Trophoblast cell (in vitro differentiated cells and primary cell): ENCODE measurements around the gene OTOG.

ENCODE experiments used
- DNase-seq, 2 donors: peaks; one replicate each; pipeline ENCODE4 v3.0.0-alpha.2; 2016
- H2AFZ ChIP-seq: 2 replicates; pipeline ENCODE4 v1.6.1; 2013; ENCODE audit warnings: low read length, moderate library complexity, mild to moderate bottlenecking; ENCODE audit not compliant: insufficient read depth, poor library complexity
- H2AK5ac ChIP-seq: 2 replicates; pipeline ENCODE4 v1.6.1; 2013; ENCODE audit warnings: mild to moderate bottlenecking, low read length
- H2BK120ac ChIP-seq: 2 replicates; pipeline ENCODE4 v1.6.1; 2013; ENCODE audit warnings: low read length, mild to moderate bottlenecking, moderate library complexity; ENCODE audit not compliant: insufficient read depth, poor library complexity
- H2BK12ac ChIP-seq: 2 replicates; pipeline ENCODE4 v1.6.1; 2013; ENCODE audit warnings: mild to moderate bottlenecking, low read length, moderate library complexity
- H2BK5ac ChIP-seq: 2 replicates; pipeline ENCODE4 v1.6.1; 2013; ENCODE audit warnings: low read length, low read depth, moderate library complexity, mild to moderate bottlenecking; ENCODE audit not compliant: poor library complexity
- H3K14ac ChIP-seq: 2 replicates; pipeline ENCODE4 v1.6.1; 2013; ENCODE audit warnings: mild to moderate bottlenecking, low read length
- H3K18ac ChIP-seq: 2 replicates; pipeline ENCODE4 v1.6.1; 2013; ENCODE audit warnings: mild to moderate bottlenecking, low read length
- H3K23ac ChIP-seq: 2 replicates; pipeline ENCODE4 v1.6.1; 2013; ENCODE audit warnings: low read length
- H3K27ac ChIP-seq: 2 replicates; pipeline ENCODE4 v1.5.1; 2013; ENCODE audit warnings: low read depth, mild to moderate bottlenecking, inconsistent platforms, low read length, moderate library complexity
- H3K27me3 ChIP-seq: 2 replicates; pipeline ENCODE4 v1.6.1; 2013; ENCODE audit warnings: inconsistent platforms, mild to moderate bottlenecking, low read length, moderate library complexity; ENCODE audit not compliant: insufficient read depth
- H3K36me3 ChIP-seq, 2 experiments: 1 replicate in 1 of 2; 2 replicates in 1 of 2; pipeline ENCODE4 v1.6.1; 2013; ENCODE audit warnings: low read length in 2 of 2, mild to moderate bottlenecking in 2 of 2, moderate library complexity in 1 of 2; ENCODE audit not compliant: insufficient read depth in 2 of 2, control insufficient read depth in 1 of 2
- H3K4ac ChIP-seq: 2 replicates; pipeline ENCODE4 v1.6.1; 2013; ENCODE audit warnings: low read depth, mild to moderate bottlenecking, low read length, moderate library complexity
- H3K4me1 ChIP-seq, 2 experiments: 1 replicate in 1 of 2; 2 replicates in 1 of 2; pipeline ENCODE4 v1.6.1; 2013; ENCODE audit warnings: low read length in 2 of 2, mild to moderate bottlenecking in 2 of 2, moderate library complexity in 1 of 2; ENCODE audit not compliant: insufficient read depth in 2 of 2, control insufficient read depth in 1 of 2
- H3K4me2 ChIP-seq: 2 replicates; pipeline ENCODE4 v1.6.1; 2013; ENCODE audit warnings: inconsistent platforms, mild to moderate bottlenecking, low read length, moderate library complexity
- H3K4me3 ChIP-seq: 2 replicates; pipeline ENCODE4 v1.5.1; 2013; ENCODE audit warnings: mild to moderate bottlenecking, low read depth, low read length, inconsistent platforms
- H3K79me1 ChIP-seq: one replicate; pipeline ENCODE4 v1.6.1; 2013; ENCODE audit warnings: low read length
- H3K79me2 ChIP-seq: 2 replicates; pipeline ENCODE4 v1.6.1; 2013; ENCODE audit warnings: low read length, mild to moderate bottlenecking; ENCODE audit not compliant: control insufficient read depth, insufficient read depth, poor library complexity
- H3K9ac ChIP-seq: 2 replicates; pipeline ENCODE4 v1.6.1; 2013; ENCODE audit warnings: mild to moderate bottlenecking, low read length
- H3K9me3 ChIP-seq: 2 replicates; pipeline ENCODE4 v1.6.1; 2013; ENCODE audit warnings: low read depth, mild to moderate bottlenecking, control low read depth, inconsistent platforms, low read length; ENCODE audit not compliant: insufficient read depth
- H4K12ac ChIP-seq: 2 replicates; pipeline ENCODE4 v1.6.1; 2013; ENCODE audit warnings: low read depth, mild to moderate bottlenecking, low read length, moderate library complexity
- H4K8ac ChIP-seq: 2 replicates; pipeline ENCODE4 v1.6.1; 2013; ENCODE audit warnings: low read depth, mild to moderate bottlenecking, low read length, moderate library complexity
- H4K91ac ChIP-seq: one replicate; pipeline ENCODE4 v1.6.1; 2013; ENCODE audit warnings: low read depth, mild to moderate bottlenecking, low read length, moderate library complexity
- WGBS: extraction: QIAGEN DNeasy Blood & Tissue Kit; methylation state at CpG from one replicate; pipeline ENCODE4 v1.1.7; 2013; ENCODE audit warnings: missing lambda C conversion rate; ENCODE audit not compliant: insufficient read length, insufficient coverage; ENCODE audit errors: extremely low coverage; 5-methylcytosine and 5-hydroxymethylcytosine counted together

OTOG gene

GRCh38 chr11:17574141-17575091 lies 27.4 kb downstream of the OTOG start:
- Histone ChIP-seq H3K23ac (no peak overlapping the region), H3K79me1 (no peaks in the 10 kb centered on the region), H3K79me2 (no peaks in the 10 kb centered on the region), H3K4me1 (peaks cover 0 to 2% of the 10 kb centered on the region in 2 experiments), H3K36me3 (no peaks in the 10 kb centered on the region), H3K4me3 (no peak overlapping the region), H2AFZ (no peak overlapping the region), H3K27me3 (no peaks in the 10 kb centered on the region), H4K8ac (no peak overlapping the region), H2BK5ac (no peak overlapping the region), H4K91ac (no peak overlapping the region), H2BK12ac (no peak overlapping the region), H3K9ac (no peak overlapping the region), H4K12ac (no peak overlapping the region), H2AK5ac (no peak overlapping the region), H3K4me2 (no peak overlapping the region), H3K27ac (no peak overlapping the region), H2BK120ac (no peak overlapping the region), H3K4ac (no peak overlapping the region), H3K18ac (no peak overlapping the region), H3K14ac (no peak overlapping the region), H3K9me3 (peaks cover 6% of the 10 kb centered on the region)
- no peak for DNase-seq
- no CpG with 5 or more reads among the region's 9 CpGs for WGBS

- no CpG with 5 or more reads among the region's 16 CpGs for WGBS
- H4K91ac ChIP-seq, result no peak overlapping the region
Observed at GRCh38 chr11:17575431-17576425, 28.7 kb downstream of the OTOG start.

GRCh38 chr11:17578296-17578695 lies 31.2 kb downstream of the OTOG start:
- H3K27ac ChIP-seq, result no peak overlapping the region
- H3K4me3 ChIP-seq, result no peak overlapping the region
- DNase-seq, result no peak
- peaks cover 6% of the 10 kb centered on the region for H3K9me3 ChIP-seq
- H3K18ac ChIP-seq, result no peak overlapping the region
- no peak overlapping the region for H2BK5ac ChIP-seq
- H3K9ac ChIP-seq, result no peak overlapping the region
- no peak overlapping the region for H3K23ac ChIP-seq
- no peak overlapping the region for H2BK12ac ChIP-seq
- H3K79me1 ChIP-seq, result no peaks in the 10 kb centered on the region
- H3K4ac ChIP-seq, result no peak overlapping the region
- no peak overlapping the region for H4K8ac ChIP-seq
- H2AFZ ChIP-seq, result no peak overlapping the region
- no peak overlapping the region for H2AK5ac ChIP-seq
- no peak overlapping the region for H3K4me2 ChIP-seq
- no peak overlapping the region for H4K91ac ChIP-seq
- H4K12ac ChIP-seq, result no peak overlapping the region
- no peak overlapping the region for H2BK120ac ChIP-seq
- no peaks in the 10 kb centered on the region for H3K27me3 ChIP-seq
- peaks cover 0 to 2% of the 10 kb centered on the region in 2 experiments for H3K4me1 ChIP-seq
- H3K79me2 ChIP-seq, result no peaks in the 10 kb centered on the region
- no CpG with 5 or more reads among the region's 11 CpGs for WGBS
- H3K36me3 ChIP-seq, result no peaks in the 10 kb centered on the region
- no peak overlapping the region for H3K14ac ChIP-seq

More at GRCh38 chr11:17575431-17576425, 28.7 kb downstream of the OTOG start:
- Histone ChIP-seq H3K9me3 (peaks cover 6% of the 10 kb centered on the region), H2BK120ac (no peak overlapping the region), H2AFZ (no peak overlapping the region), H4K8ac (no peak overlapping the region), H3K4ac (no peak overlapping the region), H2AK5ac (no peak overlapping the region), H3K36me3 (no peaks in the 10 kb centered on the region), H3K27me3 (no peaks in the 10 kb centered on the region), H3K18ac (no peak overlapping the region), H3K14ac (no peak overlapping the region), H3K4me3 (no peak overlapping the region), H2BK5ac (no peak overlapping the region), H3K23ac (no peak overlapping the region), H3K79me1 (no peaks in the 10 kb centered on the region), H3K9ac (no peak overlapping the region), H3K79me2 (no peaks in the 10 kb centered on the region), H3K4me2 (no peak overlapping the region), H3K4me1 (peaks cover 0 to 2% of the 10 kb centered on the region in 2 experiments), H4K12ac (no peak overlapping the region), H2BK12ac (no peak overlapping the region), H3K27ac (no peak overlapping the region)
- no peak for DNase-seq

- no peak overlapping the region for H4K91ac ChIP-seq
- no peak overlapping the region for H3K9ac ChIP-seq
- no peak overlapping the region for H3K18ac ChIP-seq
- no peaks in the 10 kb centered on the region for H3K27me3 ChIP-seq
- no CpG with 5 or more reads among the region's 8 CpGs for WGBS
- no peak overlapping the region for H4K12ac ChIP-seq
- H2BK120ac ChIP-seq, result no peak overlapping the region
- no peak overlapping the region for H4K8ac ChIP-seq
- H3K23ac ChIP-seq, result no peak overlapping the region
- no peak overlapping the region for H3K14ac ChIP-seq
- H2AFZ ChIP-seq, result no peak overlapping the region
- H3K4me1 ChIP-seq, result peaks cover 0 to 2% of the 10 kb centered on the region in 2 experiments
- no peak overlapping the region for H2AK5ac ChIP-seq
- no peak overlapping the region for H3K4ac ChIP-seq
- H3K4me3 ChIP-seq, result no peak overlapping the region
- H3K36me3 ChIP-seq, result no peaks in the 10 kb centered on the region
- peaks cover 6% of the 10 kb centered on the region for H3K9me3 ChIP-seq
- H3K79me2 ChIP-seq, result no peaks in the 10 kb centered on the region
- no peak overlapping the region for H2BK12ac ChIP-seq
- H3K79me1 ChIP-seq, result no peaks in the 10 kb centered on the region
- H3K4me2 ChIP-seq, result no peak overlapping the region
- no peak overlapping the region for H2BK5ac ChIP-seq
- H3K27ac ChIP-seq, result no peak overlapping the region
- DNase-seq, result no peak
Observed at GRCh38 chr11:17578958-17579357, 31.9 kb downstream of the OTOG start.
